ENCODE results near the gene MYL5.

The MYL5 gene

DNA sequence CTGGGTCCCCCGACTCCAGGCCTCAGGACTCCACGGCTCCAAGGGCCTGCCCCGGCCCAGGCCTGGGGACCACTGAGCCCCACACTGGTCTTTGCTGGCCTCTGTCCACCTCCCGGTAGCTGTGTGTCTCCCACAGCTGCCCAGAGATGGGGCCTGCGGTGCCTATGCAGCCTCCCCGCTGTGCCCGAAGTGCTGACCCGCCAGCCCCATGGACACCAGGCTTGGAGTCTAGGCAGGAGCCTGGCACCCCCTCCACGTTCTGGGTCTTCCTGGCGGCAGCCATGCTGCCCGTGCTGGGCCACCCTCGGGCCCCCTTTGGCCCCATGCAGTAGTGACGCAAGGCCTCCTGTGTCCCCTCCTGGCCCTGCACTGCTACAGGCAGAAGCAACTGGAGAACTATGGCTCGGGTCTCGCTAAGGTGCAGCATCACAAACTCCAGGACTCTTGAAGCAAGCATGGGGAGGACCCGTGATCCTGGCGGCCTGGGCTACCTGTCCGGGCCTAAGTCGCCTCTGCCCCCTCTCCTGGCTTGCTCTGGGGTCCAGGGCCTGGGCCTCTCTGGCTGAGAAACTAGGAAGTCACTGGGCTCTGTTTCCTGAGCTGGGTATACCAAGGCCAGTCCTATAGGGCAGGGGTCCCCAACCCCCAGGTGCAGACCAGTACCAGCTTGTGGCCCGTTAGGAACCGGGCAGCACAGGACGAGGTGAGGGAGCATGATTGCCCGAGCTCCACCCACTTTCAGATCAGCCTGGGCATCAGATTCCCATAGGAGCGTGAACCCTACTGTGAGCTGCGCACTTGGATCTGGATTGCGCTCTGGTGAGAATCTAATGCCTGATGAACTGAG is 917 bp downstream of the MYL5 start:
- no peak for DNase-seq (ENCODE audit: low read depth, low spot score)

DNA sequence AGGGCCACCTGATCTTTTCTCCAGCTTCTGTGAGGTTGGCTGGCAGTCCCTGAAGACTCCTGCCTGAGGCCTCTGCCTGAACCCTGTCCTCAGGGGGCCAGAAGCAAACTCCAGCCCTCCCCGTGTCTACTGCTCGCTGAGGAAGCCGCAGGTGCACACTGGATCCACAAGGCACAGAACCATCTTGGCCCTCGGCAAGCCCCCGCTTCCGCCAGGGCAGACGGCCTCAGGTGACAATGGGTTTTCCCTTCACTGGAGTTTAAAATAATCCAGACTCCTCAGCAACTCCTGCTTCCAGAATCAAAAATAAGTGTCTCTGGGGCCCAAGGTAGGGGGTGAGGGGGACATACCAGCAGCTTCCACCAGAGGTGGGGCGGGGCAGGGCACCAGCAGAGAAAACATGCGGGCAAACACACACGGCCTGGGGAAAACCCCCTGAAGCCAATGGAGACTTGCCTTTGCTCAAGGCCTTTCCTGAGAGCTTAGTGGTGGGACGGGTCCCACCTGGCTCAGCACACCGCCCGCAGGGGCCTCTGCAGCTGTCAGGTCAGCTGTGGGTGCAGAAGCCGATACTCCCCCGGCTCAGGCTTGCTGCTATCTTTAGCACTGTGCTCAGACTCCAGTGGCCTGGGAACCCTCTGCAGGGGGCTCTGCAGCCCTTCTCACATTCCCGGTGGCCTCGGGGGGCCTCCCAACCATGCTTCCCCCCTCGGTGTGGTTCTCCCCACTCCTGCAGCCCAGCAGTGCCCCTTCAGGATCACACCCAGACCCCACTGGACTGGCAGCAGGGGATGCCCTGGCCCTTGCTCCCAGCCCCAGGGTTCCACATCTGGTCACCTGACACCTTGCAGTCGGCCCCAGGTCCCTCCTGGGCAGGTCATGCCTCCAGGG is 1.9 kb downstream of the MYL5 start:
- DNase-seq (ENCODE audit: low read depth, low spot score), result no peak

- DNase-seq (ENCODE audit: low read depth, low spot score), result no peak
Observed at GRCh38 chr4:676871-677235, 2.5 kb downstream of the MYL5 start.

- DNase-seq (ENCODE audit: low read depth, low spot score), result no peak
Observed at GRCh38 chr4:677431-678293, 3.3 kb downstream of the MYL5 start.

- no peak for DNase-seq (ENCODE audit: low read depth, low spot score)
Observed at GRCh38 chr4:678331-679103, 4.2 kb downstream of the MYL5 start.

DNA sequence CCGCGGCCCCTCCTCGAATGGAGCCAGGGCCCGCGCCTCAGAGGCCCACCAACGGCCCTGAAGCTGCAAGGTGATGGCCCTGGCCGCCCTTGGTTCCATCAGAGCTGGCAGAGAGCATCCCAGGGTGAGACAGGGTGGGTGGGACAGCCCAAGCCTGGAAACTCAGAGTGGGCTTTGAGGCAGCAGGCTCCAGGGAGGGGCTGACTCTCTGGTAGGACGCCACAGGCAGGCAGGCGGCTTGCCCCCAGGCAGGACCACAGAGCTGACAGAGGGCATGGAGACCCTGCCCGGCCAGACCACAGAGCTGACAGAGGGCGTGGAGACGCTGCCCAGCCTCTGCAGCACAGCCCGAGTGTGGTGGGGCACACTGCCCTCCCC is 4.8 kb downstream of the MYL5 start:
- DNase-seq (ENCODE audit: low read depth, low spot score), result no peak

- no peak for DNase-seq (ENCODE audit: low read depth, low spot score)
Observed at GRCh38 chr4:679629-680028, 5.3 kb downstream of the MYL5 start.

DNA sequence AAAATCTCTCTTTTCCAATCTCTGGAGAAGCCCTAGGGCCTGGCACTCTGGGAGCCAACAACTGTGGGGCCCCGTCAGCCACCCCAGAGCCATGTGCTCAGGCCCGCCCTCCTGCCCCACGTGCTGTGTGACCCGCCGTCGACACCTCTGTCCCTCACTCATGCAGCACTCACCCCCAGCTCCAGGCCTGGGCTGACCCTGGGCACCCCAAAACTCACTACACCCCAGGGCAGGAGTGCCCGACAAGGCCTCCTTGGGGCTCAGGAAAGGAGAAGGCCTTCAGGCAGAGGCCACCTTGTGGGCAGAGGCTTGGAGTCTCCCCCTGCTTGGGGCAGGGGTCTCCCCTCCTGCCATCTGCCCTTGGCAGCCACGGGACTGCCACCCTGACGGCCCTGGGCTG is 5.7 kb downstream of the MYL5 start:
- DNase-seq (ENCODE audit: low read depth, low spot score), result no peak

DNA sequence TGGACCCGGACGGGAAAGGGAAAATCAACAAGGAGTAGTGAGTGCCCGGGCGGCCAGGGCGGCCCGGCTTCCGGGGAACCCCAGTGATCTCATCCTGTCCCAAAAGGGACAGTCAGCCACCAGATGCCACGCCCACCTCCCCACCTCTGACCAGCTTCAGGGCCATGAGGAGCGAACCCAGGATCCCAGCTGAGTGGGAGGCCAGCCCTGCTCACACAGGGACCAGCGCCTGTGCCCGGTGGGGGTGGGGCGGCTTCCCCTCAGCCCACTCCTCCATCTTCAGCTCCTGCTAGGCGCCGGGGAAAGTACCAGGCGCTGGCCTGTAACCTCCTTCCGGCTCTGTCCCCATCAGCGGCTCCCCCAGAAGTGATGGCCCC is 6.2 kb downstream of the MYL5 start:
- no peak for DNase-seq (ENCODE audit: low read depth, low spot score)

GRCh38 chr4:680928-681645 is 6.7 kb downstream of the MYL5 start:
- no peak for DNase-seq (ENCODE audit: low read depth, low spot score)

GRCh38 chr4:681736-682451 is 7.6 kb downstream of the MYL5 start:
- no peak for DNase-seq (ENCODE audit: low read depth, low spot score)

- DNase-seq (ENCODE audit: low read depth, low spot score), result no peak
Observed at GRCh38 chr4:682490-683172, 8.3 kb downstream of the MYL5 start.

DNA sequence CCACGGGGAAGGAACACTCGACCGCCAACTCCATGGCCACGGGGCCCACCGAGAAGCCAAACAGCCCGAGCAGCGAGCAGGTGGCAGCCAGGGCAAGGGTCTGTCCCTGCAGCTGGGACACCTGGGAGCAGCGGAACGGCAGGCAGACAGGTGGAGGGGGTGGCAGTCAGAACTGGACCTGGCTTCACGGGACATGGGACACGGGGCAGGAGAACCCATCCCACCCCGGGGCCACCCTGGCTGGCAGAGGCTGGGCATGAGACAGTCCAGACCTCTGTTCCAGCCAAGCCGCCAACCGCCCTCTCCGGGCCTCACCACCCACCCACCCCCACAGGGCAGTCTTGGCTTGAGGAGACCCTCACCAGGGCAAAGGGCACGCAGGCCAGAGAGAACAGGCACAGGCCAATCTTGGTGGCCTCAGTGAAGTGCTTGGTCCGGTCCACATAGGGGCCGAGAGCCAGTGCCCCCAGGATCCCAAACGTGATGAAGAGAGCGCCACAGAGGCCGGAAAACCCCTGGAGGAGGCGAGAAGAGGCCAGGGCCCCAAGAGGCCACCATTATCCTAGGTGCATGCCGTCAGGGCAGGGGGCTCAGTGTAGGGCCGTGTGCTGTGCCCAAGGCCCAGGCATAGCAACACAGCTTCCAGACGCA is 9.0 kb downstream of the MYL5 start:
- no peak for DNase-seq (ENCODE audit: low read depth, low spot score)

GRCh38 chr4:683982-684622 is 9.8 kb downstream of the MYL5 start:
- DNase-seq (ENCODE audit: low read depth, low spot score), result no peak

DNA sequence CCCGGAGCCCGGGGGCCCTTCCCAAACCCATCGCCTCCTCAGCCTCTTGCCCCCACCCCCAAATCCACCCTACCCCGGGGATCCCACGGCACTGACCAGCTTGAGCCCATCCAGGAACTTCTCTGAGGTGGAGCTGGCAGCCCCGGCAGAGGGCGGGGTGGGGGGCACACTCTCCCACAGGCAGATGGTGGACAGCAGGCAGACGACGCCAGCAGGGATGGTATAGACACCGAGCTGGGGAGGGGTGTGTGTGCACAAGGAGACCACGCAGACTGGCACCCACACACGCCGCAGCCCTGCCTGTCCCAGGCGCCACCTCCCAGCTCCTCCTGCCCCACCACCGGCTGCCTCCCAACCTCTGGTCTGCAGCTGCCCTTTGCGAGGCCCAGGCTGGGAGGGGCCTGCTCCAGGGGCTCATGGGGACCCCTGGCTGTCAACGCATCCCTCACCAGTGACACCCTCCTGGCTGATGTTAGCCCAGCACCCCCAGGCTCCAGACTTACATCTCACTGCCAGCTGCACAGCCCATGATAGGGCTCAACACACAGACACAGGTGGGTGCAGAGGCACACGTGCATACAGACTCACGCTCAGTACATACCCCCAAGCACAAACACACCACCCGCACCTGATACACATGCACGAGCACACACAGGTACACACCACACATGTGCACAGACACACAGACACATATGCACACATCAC is 10.4 kb downstream of the MYL5 start:
- no peak for DNase-seq (ENCODE audit: low read depth, low spot score)

DNA sequence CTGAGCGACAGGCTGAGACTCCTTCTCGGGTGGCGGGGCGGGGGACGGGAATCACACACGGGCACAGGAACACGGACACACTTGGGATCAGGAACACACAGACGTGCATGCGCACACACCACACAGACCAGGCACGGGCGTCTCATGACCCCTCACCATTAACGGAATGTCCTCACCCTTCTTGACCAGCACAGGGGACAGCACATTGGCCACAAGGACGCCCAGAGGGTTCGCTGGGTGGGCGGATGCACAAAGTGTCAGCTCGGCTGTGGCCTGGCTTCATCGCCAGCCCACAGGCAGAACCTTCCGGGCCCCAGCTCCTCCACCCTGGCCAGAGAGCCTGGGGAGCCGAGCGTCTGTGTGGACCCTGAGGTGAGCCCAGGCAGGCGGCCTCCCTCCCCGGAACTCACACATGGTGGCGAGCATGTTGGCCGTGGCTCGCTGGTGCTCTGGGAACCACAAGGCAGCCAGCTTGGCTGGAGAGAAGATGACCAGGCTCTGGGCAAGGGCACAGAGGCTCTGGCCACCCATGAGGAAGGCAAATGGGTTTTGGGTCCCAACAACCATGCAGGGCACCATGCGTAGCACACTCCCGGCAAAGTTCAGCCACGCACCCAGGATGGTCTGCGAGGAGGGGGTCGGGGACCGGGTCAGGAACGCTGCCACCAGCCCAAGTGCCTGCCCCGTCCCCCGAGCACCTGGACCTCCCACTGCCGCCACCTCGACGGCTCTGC is 11.5 kb downstream of the MYL5 start:
- DNase-seq (ENCODE audit: low read depth, low spot score), result no peak
